Stimulated activated naive CD4-positive, alpha-beta T cell treated with Interleukin-2 at 50 U/mL for 16 hours (primary cell): ENCODE measurements around the gene GRIN1.
"Not testable (repeated sequence)": the region's sequence is repeated elsewhere in the genome, so short reads cannot be mapped to it uniquely, and the experiment has no call there.

Source experiments
- DNase-seq: peaks from one replicate; lab custom pipeline; 2025; lab: John Stamatoyannopoulos, UW

Gene GRIN1

DNA sequence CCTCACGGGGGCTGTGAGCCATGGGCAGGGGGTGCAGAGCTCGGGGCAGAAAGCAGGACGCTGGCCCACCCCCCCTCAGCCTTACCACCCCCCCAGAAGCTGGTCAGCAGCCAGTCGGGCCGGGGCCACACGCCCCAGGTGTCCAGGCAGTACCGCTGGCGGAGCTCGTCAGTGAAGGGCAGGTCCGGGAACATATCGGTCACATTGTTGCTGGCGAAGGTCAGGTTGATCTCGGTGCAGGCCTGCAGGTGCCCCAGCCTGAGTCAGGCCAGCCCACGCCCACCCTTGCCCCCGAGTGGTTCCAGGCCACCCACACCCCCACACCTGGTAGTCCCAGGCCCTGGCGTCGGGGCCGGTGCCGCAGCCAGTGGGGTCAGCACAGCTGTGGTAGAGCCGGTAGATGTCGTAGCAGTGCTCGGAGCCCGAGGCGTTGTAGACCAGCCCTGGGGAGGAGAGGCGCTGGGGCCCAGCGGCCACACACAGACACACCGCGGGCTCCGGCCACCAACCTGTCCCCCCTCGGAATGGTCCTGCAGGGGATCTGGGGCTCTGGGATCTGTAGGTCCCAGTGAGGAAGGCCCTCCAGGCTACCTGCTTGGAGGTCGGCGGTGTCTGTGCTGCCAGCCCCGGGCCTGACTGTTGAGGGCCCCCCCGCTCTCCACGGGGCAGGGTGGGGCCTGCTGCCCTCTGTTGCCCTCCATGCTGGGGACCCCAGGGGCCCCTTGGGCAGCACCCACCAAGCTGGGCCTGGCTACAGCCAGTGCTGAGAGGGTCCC is 27.0 kb upstream of the GRIN1 start:
- DNase-seq, result no peak

DNA sequence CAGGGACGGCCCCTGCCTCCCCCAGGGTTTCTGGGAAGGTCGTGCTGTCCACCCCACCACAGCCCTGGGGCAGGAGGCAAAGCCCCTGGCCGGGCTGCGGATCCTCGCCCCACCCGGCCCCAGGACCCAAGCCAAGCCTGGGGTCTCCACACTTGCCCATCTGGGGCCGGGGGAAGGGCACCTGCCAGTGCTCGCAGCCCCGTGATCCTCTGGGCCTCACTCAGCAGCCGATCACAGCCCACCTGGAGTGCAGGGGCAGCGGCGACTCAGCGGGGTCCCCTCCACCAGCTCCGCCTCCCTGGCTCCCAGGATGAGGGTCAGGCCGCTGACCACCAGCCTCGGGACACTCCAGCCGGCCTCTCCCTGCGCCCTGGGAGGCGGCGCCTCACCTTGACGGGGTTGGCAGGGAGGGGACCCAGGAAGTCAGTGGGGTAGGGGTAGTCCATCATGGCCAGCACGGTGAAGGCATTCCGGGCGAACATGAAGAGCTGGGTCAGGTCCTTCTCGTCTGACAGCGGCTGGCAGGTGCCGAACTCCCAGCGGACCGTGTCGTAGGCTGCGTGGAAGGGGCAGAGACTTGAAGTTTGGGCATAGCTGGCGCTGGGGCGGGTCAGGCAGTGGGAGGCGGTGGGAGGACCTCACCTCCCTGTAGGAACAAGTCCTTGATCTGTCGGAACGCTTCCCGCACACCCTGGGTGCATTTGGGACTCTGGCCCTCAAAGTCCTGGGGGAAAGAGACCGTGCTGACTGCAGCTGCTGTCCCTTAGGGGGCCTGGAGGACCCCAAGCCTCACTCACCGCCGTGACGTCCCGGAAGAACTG is 26.2 kb upstream of the GRIN1 start:
- DNase-seq, result no peak

DNA sequence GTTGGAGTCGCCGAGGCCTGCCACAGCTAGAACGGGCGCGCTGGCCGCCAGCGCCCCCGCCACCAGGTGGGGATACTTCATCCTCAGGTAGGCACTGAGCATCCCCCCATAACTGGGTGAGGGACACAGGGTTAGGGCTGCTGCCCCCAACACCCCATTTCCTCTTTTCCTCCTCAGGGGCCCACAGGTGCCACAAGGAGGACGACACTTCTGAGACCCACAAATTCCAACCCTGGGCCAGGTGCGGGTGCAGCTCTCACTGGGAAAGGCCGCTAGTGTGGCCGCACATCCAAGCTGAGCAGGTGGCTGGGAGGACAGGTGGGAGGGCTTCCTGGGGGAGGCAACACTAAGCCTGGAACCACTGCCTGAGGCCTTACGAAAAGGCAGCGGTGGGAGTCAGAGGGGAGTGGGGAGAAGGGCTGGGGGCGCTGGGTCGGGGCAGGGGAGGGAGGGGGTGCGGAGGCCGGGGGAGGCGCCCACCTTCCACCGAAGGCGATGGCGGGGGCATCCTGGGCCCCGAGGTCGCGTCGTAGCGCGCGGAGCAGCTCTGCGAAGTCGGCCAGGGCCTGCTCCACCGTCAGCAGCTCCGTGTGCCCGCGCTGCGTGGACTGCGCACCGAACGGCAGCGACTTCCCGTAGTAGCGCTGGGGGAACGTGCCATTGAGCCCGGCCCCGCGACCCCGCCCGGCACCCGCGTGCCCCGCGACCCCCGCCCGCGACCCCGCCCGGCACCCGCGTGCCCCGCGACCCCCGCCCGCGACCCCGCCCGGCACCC is 25.4 kb upstream of the GRIN1 start:
- peak; percentile 29 for DNase-seq

DNA sequence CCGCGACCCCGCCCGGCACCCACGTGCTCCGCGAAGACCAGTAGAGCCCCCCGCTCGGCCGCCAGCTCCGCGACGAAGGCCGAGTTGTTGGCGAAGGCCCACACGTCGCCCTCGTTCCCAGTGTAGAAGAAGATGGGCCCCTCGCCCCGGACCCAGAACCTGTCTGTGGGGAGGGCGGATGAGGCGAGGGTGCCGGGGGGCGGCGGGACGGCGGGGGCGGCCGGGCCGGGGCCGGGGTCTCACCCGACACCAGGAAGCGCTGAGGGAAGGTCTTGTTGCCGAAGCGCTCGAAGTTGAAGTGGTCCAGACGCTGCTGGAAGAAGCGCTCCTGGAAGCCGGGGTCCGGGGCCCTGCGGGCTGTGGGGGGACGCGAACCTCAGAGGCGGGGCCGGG is 24.7 kb upstream of the GRIN1 start:
- no peak for DNase-seq

DNA sequence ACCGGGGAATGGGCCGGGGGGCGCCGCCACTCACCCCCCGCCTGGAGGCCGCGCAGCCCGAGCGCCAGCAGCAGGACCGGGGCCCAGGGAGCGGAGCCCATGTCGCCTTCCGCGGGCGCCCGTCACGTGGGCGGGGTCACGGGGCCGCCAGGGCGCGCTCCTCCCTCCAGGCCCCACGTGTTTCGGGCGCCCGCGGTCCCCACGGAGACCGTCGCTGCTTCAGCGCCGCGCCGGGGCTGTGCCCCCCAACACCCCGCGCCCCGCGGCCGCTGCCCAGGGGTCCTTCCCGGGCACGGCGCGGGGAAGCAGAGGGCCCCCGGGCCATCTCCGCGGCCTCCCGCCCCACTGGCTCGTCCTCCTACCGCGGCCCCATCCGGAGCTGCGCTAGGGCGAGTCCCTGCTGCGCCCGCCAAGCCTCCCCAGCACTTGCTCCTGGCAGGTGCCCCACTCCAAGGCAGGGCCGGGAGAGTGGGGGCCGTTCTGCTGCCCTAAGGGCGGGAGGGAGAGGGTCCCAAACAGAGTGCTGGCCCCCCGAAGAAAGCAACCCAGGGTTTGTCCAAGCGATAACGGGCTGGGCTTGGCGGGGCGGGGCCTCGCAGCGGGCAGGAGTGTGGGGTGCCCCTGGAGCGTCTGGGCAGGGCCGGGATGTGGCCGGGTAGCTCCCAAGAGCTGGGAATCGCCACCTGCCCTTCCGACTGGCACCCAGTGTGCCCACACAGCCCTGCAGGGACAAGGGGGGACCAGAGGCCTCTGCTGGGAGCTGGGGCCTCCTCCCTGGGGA is 24.2 kb upstream of the GRIN1 start, which contains the start of gene DPP7:
Gene DPP7 (minus strand): TSS at position 121 of the 781 bp plus-strand sequence. CDS start 20 bp downstream, at position 101.
- DNase-seq, result peak; percentile 75

DNA sequence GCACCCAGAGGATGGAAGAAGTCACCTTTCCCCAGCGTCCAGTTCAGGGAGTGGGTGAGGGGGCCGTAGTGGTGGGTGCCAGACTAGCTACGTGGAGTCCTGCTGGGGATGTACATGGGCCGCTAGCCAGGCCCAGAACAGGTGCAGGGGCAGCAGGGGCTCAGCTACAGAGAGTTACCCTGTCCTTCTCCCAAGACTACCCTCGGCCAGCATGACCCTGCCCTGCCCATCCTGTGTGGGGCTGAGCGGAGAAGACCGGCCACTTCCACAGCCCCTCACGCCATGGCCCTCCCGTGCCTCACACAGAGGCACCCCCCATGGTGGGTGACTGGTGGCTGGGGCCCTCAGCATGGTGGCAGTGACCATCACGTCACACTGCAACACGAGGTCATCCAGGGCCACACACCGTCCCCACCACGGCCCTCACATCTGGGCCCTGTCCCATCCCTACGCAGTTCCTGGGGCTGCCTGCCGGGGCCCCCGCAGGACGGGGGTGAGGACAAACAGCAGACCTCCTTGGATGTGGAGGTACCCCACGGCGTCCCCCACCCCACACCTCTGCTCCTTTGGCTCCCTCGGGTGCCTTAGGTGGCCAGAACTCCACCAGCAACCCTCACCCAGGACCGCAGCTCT is 23.4 kb upstream of the GRIN1 start:
- no peak for DNase-seq

DNA sequence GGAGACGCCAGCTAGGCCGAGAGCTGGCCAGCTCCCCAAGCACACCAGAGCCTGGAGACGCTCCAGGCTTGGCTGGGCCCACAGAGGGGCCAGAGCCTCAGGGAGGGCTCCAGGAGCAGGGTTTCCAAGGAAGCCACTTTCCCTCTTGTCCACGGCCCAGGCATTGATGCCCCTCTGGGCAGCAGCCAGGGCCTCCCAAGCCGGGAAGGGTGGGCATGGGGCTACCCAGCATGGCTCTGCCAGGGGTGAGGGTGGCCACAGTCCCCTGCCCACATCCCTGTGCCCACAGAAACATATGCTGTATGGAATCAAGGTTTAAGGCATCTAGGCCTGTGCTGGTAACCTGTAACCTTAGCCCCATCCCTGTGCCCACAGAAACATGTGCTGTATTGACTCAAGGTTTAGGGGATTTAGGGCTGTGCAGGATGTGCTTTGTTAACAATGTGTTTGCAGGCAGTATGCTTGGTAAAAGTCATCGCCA is 22.9 kb upstream of the GRIN1 start:
- DNase-seq, result no peak

DNA sequence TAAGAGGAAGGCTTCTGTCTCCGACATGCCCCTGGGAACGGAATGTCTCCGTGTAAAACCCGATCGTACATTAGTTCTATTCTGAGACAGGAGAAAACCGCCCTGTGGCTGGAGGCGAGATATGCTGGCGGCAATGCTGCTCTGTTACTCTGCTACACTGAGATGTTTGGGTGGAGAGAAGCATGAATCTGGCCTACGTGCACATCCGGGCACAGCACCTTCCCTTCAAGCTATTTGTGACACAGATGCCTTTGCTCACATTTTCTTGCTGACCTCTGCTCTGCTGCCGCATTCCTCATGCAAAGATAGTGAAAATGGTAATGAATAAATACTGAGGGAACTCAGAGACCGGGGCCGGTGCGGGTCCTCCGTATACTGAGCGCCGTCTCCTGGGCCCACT is 22.2 kb upstream of the GRIN1 start:
- DNase-seq, result no peak

DNA sequence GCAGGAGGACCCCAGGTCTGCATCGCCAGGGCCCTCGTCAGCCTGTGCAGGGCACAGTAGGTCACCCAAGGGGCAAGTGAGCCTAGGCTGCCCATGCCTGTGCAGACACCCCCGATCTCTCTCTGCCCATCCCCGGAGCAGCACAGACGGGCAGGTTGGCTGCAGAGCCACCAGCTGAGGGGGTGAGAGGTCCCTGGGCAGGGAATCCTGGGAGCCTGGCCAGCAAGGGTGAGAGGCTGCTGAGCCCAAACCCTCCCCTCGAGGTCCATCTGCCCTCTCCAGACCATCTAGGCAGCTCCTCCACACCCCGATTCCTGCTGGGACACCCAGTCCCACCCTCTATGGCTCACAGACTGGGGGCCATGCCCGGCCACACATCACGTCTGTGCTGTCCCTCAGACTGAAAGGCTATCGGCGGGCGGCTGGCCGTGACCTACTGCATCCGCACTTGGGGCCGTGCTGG is 21.7 kb upstream of the GRIN1 start:
- no peak for DNase-seq

DNA sequence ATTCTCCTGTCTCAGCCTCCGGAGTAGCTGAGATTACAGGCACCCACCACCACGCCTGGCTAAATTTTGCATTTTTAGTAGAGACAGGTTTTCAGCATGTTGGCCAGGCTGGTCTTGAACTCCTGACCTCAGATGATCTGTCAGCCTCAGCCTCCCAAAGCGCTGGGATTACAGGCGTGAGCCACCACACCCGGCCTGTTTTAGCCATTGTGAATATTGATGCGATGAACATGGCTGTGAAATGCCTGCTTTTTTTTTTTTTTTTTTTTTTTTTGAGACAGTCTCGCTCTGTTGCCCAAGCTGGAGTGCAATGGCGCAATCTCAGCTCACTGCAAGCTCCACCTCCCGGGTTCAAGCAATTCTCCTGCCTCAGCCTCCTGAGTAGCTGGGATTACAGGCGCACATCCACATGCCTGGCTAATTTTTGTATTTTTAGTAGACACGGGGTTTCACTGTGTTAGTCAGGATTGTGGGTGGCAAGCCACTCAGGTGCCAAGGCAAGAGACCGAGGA is 20.8 kb upstream of the GRIN1 start:
- not testable (repeated sequence) for DNase-seq

DNA sequence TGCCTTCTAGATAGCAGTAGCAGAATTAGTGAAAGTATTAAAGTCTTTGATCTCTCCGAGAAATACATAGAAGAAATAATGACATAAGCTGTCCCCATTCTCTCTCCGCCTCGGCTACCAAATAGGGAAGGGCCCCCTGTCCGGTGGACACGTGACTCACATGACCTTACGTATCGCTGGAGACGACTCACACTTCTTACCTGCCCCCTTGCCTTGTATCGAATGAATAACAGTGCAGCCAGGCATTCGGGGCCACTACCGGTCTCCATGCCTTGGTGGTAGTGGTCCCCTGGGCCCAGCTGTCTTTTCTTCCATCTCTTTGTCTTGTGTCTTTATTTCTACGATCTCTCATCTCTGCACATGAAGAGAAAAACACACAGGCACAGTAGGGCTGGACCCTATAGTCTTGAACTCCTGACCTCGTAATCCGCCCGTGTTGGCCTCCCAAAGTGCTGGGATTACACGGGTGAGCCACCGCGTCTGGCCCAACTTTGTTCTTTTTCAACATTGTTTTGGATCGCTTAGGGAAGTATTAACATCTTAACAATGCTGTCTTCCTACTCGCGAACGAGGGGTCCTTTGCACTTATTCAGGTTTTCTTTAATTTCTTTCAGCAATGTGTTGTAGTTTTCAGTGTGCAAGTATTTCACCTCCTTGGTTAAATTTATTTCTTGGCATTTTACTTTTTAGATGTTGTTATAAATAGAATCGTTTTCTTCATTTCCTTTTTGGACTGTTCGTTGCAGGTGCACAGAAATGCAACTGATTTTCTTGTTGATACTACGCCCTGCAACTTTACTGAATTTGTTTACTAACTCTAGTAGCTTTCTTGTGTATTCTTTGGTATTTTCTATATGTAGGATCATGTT is 16.8 kb upstream of the GRIN1 start:
- not testable (repeated sequence) for DNase-seq

DNA sequence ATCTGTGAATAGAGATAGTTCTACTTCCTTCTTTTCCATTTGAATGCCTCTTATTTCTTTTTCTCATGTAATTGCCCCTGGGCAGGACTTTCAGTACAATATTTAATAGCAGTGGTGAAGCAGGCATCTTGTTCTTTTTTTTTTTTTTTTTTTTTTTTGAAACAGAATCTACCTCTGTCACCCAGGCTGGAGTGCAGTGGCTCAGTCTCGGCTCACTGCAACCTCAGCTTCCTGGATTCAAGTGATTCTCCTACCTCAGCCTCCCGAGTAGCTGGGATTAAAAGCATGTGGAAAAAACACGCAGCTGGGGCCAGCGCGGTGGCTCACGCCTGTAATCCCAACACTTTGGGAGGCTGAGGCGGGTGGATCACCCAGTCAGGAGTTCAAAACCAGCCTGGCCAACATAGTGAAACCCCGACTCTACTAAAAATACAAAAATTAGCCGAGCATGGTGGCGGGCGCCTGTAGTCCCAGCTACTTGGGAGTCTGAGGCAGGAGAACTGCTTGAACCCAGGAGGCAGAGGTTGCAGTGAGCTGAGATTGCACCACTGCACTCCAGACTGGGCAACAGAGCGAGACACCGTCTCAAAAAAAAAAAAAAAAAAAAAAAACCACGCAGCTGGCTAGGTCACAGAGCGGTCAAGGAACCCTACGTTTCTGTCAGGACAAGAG is 16.0 kb upstream of the GRIN1 start:
- DNase-seq, result not testable (repeated sequence)

DNA sequence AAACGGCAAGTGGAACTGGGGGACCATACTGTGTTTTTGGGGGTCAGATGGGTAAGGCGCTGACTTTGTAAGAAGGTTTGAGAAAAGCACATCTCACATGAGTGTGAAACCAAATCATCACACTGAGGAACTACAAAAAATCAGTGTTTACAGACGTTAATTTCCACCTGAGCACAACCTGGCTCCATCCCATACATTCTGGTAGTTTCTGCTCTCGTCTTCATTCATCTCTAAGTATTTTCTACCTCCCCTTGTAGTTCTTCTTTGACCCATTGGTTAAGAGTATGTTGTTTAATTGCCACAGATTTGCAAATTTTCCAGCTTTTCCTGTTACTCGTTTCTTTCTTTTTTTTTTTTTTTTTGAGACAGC is 15.5 kb upstream of the GRIN1 start:
- DNase-seq, result no peak

DNA sequence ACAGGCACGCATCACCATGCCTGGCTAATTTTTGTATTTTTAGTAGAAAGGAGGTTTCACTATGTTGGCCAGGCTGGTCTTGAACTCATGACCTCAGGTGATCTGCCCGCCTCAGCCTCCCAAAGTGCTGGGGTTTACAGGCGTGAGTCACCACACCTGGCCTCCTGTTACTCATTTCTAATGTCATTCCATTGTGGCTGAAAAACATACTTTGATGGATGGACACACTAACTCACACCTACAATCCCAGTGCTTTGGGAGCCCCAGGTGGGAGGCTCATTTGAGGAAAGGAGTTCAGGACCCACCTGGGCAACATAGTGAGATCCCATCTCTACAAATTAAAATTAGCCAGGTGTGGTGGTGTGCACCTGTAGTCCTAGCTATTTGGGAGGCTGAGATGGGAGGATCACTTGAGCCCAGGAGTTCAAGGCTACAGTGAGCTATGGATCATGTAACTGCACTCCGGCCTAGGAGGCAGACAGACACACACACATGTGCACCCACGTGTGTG is 14.9 kb upstream of the GRIN1 start:
- DNase-seq, result not testable (repeated sequence)

DNA sequence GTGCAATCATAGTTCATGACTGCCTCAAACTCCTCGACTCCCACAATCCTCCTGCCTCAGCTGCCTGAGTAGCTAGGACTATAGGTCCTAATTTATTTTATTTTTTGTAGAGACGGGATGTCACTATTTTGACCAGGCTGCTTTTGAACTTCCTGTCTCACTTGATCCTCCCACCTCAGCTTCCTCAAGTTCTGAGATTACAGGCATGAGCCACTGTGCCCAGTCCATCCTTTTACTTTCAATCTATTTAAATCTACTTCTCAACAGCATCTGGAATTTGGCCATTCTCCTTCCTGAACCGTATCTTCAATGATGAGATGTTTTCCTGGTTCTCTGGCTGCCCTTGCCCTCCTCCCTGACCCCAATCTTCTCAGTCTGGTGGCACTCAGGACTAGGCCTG is 12.2 kb upstream of the GRIN1 start:
- no peak for DNase-seq

DNA sequence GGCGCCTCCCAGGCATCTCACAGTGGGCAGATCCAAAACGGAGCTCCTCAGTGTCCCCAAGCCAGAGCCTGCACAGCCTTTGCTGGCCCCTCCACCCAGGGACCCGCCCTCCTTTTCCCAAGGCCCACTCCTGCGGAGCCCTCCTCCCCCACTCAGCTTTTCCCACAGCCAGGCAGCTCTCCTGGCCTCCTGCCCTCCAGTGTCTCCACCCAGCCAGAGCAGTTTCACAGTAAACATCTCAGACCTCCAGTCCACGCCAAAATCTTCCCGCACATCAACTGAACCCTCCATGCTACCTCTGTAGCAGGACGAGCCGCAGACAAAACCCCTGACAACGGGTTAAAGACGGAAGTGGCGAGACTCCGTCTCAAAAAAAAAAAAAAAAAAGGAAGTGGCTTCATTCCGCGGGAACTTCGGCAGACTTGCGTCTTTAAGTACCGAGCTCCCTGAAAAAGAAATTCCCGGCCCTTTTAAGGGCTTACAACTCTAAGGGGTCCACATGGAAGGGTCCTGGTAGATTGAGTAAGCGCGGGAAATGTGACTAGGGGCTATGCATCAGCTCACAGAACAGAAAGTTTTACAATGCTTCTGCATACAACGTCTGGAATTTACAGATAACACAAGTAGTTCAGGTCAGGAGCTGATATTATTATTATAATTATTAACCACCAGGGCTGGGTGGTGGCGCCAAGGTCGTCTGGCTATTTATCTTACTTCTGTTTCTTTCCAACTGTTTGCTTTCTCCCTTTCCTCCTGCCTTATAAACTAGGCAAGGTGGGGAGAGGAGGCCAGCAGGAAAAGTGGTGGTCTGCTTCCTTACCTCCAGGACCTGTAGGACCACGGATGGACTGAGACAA is 11.4 kb upstream of the GRIN1 start:
- DNase-seq, result peak; percentile 18

DNA sequence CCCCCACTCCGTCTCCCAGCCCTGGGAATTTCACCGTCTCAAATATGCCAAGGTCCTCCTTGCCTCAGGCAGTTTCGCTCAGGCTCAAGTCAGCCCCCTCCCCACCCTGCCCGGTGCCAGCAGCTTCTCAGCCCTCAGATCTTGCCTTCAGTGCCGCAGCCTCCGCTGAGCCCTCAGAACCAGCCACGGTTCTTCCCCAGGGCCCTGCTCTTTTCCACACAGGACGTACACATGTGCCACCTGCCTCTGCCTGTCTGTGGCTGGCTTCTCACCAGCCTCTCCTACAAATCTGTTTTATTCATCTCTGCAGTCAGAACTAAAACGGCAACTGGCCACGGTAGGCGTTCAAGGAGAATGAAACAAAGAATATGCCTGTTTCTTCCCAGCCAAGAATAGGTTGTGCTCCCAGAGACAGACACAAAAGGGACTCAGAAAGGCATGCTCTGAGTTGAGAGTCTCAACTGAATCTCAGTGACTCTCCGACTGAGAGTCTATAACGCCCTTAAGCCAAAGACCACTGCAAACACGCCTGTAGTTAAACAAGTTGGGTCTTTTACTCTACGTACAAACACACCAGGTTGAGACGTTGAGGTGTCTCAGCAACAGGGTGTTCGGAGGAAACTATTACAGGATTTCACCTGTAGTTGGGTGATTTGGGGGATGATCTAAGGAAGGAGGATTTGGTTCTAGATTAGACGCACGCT is 10.6 kb upstream of the GRIN1 start:
- peak; percentile 29 for DNase-seq
